ENCODE data around the gene MPDU1. TPM values are rescaled to one million over a fixed set of nuclear protein-coding genes. Genes with fewer than 3 reads are reported as not detected.
A peak's percentile ranks its signal among the peaks of the same experiment; 100 is the strongest.

MPDU1 gene
- total and polyA plus RNA-seq, 2 of the 13 experiments (the other 11 are each of a cell fraction or from before 2014, with no cell fraction given), result 112 to 167 TPM

- peak; percentile 96 for TF ChIP-seq E2F1 (CRISPR knock-in tag; IDR thresholded peaks at IDR 0.05)
- peak; percentile 69; the same call in 1 of the 2 replicates for TF ChIP-seq ZSCAN30 (CRISPR knock-in tag; IDR thresholded peaks at IDR 0.05)
- no peak for TF ChIP-seq ZNF605 (CRISPR knock-in tag; IDR thresholded peaks at IDR 0.05)
- TF ChIP-seq MLXIP (CRISPR knock-in tag; IDR thresholded peaks at IDR 0.05; ENCODE audit: borderline replicate concordance), result peak; percentile 75; the same call in 1 of the 2 replicates
- TF ChIP-seq NFE2L2 (IDR thresholded peaks at IDR 0.05; ENCODE audit: low read length), result no peak
- TF ChIP-seq MYC (CRISPR knock-in tag; IDR thresholded peaks at IDR 0.05; ENCODE audit: borderline replicate concordance), result peak; percentile 91
- TF ChIP-seq ZSCAN29 (CRISPR knock-in tag; conservative IDR thresholded peaks at IDR 0.05), result no peak
- TF ChIP-seq KAT8 (CRISPR knock-in tag; IDR thresholded peaks at IDR 0.05), result peak; percentile 95
- TF ChIP-seq, protein P1, sequence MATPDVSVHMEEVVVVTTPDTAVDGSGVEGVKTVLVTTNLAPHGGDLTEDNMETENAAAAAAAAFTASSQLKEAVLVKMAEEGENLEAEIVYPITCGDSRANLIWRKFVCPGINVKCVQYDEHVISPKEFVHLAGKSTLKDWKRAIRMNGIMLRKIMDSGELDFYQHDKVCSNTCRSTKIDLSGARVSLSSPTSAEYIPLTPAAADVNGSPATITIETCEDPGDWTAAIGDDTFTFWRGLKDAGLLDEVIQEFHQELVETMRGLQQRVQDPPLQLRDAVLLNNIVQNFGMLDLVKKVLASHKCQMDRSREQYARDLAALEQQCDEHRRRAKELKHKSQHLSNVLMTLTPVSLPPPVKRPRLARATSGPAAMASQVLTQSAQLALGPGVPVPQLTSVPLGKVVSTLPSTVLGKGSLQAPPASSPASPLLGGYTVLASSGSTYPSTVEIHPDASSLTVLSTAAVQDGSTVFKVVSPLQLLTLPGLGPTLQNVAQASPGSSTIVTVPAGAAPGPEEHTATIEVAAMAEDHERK (CRISPR knock-in tag; IDR thresholded peaks at IDR 0.05; ENCODE audit: low read depth), result no peak; the same call in 1 of the 2 replicates
- peak; percentile 52; the same call in 1 of the 2 replicates for TF ChIP-seq ZNF350 (CRISPR knock-in tag; IDR thresholded peaks at IDR 0.05; ENCODE audit: borderline replicate concordance, low read depth)
- TF ChIP-seq TAF15 (IDR thresholded peaks at IDR 0.05; ENCODE audit: low read depth, low read length, poor library complexity, severe bottlenecking), result no peak
- TF ChIP-seq, protein P2, sequence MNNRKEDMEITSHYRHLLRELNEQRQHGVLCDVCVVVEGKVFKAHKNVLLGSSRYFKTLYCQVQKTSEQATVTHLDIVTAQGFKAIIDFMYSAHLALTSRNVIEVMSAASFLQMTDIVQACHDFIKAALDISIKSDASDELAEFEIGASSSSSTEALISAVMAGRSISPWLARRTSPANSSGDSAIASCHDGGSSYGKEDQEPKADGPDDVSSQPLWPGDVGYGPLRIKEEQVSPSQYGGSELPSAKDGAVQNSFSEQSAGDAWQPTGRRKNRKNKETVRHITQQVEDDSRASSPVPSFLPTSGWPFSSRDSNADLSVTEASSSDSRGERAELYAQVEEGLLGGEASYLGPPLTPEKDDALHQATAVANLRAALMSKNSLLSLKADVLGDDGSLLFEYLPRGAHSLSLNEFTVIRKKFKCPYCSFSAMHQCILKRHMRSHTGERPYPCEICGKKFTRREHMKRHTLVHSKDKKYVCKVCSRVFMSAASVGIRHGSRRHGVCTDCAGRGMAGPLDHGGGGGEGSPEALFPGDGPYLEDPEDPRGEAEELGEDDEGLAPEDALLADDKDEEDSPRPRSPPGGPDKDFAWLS (CRISPR knock-in tag; IDR thresholded peaks at IDR 0.05; ENCODE audit: borderline replicate concordance), result no peak
- peak; percentile 4; the same call in 1 of the 2 replicates for TF ChIP-seq HDAC2 (CRISPR knock-in tag; IDR thresholded peaks at IDR 0.05)
- TF ChIP-seq, protein P3, sequence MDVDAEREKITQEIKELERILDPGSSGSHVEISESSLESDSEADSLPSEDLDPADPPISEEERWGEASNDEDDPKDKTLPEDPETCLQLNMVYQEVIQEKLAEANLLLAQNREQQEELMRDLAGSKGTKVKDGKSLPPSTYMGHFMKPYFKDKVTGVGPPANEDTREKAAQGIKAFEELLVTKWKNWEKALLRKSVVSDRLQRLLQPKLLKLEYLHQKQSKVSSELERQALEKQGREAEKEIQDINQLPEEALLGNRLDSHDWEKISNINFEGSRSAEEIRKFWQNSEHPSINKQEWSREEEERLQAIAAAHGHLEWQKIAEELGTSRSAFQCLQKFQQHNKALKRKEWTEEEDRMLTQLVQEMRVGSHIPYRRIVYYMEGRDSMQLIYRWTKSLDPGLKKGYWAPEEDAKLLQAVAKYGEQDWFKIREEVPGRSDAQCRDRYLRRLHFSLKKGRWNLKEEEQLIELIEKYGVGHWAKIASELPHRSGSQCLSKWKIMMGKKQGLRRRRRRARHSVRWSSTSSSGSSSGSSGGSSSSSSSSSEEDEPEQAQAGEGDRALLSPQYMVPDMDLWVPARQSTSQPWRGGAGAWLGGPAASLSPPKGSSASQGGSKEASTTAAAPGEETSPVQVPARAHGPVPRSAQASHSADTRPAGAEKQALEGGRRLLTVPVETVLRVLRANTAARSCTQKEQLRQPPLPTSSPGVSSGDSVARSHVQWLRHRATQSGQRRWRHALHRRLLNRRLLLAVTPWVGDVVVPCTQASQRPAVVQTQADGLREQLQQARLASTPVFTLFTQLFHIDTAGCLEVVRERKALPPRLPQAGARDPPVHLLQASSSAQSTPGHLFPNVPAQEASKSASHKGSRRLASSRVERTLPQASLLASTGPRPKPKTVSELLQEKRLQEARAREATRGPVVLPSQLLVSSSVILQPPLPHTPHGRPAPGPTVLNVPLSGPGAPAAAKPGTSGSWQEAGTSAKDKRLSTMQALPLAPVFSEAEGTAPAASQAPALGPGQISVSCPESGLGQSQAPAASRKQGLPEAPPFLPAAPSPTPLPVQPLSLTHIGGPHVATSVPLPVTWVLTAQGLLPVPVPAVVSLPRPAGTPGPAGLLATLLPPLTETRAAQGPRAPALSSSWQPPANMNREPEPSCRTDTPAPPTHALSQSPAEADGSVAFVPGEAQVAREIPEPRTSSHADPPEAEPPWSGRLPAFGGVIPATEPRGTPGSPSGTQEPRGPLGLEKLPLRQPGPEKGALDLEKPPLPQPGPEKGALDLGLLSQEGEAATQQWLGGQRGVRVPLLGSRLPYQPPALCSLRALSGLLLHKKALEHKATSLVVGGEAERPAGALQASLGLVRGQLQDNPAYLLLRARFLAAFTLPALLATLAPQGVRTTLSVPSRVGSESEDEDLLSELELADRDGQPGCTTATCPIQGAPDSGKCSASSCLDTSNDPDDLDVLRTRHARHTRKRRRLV (CRISPR knock-in tag; IDR thresholded peaks at IDR 0.05), result no peak
- TF ChIP-seq HOXD1 (CRISPR knock-in tag; IDR thresholded peaks at IDR 0.05), result peak; percentile 79
These were observed at the start of gene MPDU1 (continued) for GRCh38 chr17:7583253-7584109.

All from HepG2 (cell line).